NCI-H524 (cell line): ENCODE data around the gene UBA52.
"Not testable (repeated sequence)": the region's sequence is repeated elsewhere in the genome, so short reads cannot be mapped to it uniquely, and the experiment has no call there.

Experiments used
- DNase-seq, 2 experiments: peaks; one replicate each; lab custom pipeline; 2025; lab: John Stamatoyannopoulos, UW

UBA52 gene

DNA sequence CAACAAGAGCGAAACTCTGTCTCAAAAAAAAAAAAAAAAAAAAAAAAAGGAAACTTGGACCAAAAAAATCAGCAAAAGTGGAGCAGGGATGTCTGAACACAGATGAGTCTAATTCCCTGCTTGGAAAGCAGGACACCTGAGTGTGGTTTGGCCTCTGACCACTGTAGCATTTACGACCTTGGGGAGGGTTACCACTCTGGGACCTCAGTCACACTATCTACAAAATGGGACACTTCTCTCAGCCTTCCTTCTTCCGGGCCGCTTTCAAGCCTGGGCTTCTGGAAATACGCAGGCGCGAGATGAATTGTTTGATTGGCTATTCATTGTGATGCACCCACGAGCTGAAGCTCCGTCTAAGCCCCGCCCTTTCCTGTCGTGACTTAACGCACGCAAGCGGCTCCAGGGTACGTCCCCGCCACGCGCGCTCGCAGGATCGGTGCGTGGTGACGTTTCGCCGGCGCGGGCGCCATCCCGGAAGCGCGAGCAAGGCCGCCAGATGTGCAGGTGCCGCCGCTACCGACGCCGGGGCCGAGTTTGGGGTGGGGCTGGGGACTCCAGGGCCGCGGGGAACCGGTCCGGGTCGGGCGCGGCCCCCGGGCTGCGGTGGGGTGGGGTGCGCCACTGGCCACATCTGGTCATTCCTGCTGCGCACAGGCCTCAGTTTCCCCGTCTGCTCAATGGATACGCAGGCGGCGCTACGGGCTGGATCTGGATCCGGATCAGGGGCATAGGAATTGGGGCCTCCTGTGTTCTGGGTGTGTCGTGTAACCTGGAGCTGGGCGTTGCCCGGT is 14.1 kb upstream of the UBA52 start, which contains the start of gene KXD1:
Gene KXD1, plus strand, starts transcription at position 460 of the 791 bp plus-strand sequence. CDS start 4,187 bp downstream, outside the sequence.
- DNase-seq: peak; percentile 97 to 99

DNA sequence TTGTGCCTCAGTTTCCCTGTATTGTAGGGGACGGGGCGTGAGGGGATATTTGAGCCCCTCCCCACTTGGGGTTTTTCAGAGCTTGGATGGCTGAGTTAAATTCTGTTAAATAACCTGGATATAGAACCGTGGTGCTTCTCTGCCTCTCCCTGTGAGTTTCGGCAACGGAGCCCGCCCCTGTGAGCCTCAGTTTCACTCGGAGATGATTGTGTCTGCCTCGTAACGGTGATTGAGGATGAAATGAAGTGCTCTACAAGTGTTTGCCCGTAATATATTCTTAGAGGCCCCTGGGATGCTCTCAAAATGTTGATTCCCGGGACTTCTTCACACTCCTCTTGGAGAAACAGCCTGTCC is 13.5 kb upstream of the UBA52 start:
- DNase-seq: peak in 1 of 2 experiments; percentile 4

DNA sequence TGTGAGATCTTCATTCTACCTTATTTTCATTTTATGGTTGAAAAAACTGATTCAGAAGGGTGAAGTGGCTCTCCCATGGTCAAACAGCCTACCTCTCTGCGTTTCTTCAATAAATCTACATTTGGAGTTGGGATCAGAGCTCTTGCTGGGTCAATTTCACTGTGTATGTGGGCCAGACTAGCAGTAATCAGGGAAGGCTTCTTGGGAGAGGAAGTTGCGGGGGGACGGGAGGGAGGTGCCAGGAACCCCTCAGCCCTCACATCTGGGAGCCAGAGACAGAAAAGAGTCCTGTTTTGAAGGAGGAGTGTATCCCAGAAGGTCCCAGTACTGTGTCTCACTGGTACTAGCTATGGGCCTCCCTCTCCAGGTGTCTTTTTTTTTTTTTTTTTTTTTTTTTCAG is 13.1 kb upstream of the UBA52 start:
- no peak for DNase-seq

DNA sequence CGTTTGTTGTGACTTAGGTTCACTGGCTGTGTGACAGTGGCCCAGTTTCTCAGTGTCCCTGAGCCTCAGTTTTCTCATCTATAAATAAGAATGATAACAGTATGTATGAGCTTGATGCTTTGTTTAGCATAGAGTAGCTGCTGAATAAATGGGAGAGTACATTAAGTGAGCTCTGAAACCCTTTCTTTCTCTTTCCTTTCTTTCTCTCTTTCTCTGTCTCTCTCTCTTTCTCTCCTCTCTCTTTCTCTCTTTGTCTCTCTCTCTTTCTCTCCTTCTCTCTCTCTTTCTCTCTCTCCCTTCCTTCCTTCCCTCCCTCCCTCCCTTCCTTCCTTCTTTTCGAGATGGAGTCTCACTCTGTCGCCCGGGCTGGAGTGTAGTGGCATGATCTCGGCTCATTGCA is 12.0 kb upstream of the UBA52 start:
- DNase-seq: no peak

DNA sequence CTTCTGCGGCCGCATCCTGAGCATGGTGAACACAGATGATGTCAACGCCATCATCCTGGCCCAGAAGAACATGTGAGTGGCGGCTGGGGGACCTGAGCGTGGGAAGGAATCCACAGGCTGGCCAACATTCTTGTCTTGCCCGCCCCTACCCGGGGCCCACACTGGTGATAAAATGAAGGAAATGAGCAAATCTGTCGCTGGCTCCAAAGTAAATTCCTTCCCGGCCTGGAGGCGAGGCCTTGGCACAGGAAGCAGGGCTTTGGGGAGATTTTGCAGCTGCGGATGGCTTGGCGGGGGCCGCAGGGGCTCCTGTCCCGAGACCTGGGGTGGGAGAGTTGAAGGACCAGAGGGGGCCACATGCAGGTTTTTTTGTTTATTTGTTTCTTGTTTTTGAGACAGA is 9.6 kb upstream of the UBA52 start:
- DNase-seq: no peak

DNA sequence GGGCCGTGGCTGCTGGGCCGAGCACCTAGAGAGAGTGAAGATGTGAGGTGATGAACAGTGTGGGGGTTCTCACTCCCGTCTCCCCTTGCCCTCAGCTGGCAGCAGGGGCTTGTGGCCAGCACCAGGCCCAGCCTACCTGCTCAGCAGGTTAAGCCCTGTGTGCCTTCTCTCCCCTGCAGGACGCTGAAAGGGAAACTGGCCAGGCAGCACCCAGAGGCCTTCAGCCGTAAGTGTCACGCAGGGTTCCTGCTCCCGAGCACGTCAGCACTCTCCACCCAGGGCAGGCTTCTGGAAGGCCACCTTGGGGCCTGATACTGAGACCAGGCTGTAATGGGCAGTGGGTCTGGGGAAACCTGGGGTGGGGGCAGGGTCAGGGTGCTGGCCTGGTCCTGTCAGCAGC is 4.7 kb upstream of the UBA52 start:
- no peak for DNase-seq

DNA sequence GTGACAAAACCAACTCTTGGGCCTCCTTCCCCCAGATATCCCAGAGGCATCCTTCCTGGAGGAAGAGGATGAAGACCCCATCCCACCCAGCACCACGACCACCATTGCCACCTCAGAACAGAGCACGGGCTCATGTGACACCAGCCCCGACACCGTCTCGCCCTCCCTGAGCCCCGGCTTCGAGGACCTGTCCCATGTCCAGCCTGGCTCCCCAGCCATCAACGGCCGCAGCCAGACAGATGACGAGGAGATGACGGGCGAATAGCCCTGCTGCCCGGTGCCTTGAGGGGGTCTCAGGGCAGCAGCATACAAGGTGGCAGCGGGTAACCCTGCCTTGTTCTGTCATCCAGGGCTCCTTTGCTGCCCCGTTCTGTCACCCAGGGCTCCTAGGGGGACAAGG is 3.3 kb upstream of the UBA52 start:
- no peak for DNase-seq

DNA sequence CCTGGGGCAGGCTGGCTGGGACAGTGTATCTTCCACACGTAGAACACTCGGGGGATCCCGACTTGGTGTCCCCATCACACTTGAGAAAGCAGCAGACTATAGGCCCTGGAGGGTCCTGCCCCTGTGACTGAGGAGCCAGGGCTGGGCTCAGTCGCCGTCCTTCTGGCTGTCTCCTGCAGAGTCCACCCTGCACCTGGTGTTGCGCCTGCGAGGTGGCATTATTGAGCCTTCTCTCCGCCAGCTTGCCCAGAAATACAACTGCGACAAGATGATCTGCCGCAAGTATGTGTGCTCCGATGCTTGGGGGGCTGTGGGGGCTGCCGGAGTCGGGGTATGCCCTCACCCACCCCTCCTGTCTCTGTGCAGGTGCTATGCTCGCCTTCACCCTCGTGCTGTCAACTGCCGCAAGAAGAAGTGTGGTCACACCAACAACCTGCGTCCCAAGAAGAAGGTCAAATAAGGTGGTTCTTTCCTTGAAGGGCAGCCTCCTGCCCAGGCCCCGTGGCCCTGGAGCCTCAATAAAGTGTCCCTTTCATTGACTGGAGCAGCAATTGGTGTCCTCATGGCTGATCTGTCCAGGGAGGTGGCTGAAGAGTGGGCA is 3.1 kb downstream of the UBA52 start:
- no peak for DNase-seq

DNA sequence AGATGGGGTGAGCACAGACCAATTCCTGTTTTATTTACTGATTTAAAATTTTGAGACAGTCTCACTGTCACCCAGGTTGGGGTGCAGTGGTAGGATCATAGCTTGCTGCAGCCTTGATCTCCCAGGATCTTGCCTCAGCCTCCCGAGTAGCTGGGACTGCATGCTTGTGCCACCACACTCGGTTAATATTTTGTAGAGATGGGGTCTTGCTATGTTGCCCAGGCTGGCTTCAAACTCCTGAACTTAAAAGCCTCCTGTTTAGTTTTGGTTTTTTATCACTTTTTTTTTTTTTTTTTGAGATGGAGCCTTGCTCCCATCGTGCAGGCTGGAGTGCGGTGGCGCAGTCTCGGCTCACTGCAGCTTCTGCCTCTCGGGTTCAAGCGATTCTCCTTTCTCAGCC is 4.7 kb downstream of the UBA52 start:
- DNase-seq: no peak

DNA sequence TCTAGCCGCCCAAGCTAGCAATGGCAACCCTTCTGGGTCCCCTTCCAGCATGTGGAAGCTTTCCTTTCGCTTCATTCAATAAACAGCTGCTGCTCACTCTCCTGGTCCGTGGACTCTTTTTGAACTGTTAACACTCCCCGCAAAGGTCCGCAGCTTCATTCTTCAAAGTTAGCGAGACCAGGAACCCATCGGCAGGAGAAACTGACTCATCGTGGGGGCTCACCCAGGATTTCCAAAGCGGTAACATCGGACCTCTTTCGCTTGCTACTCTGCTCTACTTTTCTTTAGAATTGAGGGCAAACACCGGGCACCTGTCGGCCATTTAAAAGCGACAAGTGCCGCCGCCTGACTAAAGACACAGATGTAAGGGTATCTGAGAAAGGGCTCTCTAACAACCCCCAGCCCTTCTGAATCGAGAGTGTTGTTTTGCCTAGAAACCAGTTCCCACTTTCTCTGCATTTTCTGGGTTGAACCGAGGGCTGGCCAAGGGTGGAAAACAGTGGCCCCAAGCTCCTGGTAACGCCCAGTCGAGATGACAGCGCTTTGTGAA is 5.8 kb downstream of the UBA52 start:
- no peak for DNase-seq

DNA sequence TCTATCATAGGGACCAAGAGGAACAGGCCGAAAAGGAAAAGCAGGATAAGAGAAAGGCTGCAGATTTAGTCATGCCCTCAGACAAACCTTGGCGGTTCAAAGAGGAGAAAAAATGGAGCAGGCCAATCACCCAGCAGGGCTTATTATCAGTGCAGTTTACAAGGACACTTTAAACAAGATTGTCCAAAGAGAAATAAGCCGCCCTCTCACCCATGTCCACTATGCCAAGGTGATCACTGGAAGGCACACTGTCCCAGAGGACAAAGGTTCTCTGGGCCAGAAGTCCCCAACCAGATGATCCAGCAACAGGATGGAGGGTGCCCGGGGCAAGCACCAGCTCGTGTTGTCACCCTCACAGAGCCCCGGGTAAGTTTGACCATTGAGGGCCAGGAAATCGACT is 8.7 kb downstream of the UBA52 start:
- no peak for DNase-seq

DNA sequence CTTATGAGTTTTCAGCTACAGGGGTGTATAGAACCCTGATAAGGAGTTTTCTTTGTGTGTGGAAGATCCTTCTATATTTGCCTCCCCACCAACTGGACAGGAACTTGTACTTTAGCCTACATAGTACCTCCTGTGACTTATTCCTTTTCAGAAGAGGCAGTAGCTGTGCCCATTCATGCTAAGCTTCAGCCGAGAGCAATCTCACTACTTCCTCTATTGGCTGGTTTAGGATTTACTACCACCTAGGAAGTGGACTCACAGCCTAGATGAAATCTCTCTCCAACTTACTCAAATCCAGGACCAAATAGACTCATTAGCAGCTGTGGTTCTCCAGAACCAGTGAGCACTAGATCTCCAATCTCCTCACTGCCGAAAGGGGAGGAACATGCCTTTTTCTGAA is 14.6 kb downstream of the UBA52 start:
- no peak for DNase-seq

DNA sequence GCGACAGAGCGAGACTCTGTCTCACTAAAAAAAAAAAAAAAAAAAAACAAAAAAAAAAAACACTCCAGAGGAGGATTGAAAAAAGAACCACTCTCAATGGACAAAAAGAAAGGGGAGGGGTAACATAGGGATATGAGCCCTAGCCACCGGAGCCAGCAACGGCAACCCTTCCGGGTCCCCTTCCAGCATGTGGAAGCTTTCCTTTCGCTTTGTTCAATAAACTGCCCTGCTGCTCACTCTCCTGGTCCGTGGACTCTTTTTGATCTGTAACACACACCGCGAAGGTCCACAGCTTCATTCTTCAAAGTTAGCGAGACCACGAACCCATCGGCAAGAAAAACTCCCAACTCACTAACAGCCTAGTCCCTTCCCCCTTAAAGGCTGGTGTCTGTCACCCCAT is 15.9 kb downstream of the UBA52 start:
- DNase-seq: no peak

DNA sequence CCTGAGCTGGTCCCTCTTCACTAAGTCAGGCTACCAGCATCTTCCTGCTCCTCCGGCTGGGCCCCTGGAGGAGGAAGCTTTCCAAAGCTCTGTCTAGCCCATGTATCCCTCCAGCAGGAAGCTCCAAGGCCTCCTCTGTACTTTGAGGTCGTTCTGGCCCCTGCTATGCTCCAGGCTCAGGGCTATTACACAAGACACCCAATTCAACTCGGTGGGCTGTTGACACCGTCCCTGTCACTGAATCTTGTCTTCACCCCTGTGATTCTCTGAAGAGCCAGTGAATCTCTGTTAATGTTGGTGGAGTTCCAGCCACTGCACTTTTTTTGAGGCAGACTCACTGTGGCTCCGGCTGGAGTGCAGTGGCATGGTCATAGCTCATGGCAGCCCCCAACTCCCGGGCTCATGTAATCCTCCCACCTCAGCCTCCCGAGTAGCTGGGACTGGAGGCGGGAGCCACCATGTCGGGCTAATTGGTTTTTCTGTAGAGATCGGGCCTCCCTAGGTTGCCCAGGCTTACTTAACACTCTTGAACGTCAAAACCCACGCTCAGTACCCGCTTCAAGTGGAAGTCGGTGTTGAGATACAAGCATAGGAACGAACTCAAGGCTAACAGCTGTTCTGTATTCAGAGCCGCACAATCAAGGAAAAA is 16.4 kb downstream of the UBA52 start:
- DNase-seq: no peak

DNA sequence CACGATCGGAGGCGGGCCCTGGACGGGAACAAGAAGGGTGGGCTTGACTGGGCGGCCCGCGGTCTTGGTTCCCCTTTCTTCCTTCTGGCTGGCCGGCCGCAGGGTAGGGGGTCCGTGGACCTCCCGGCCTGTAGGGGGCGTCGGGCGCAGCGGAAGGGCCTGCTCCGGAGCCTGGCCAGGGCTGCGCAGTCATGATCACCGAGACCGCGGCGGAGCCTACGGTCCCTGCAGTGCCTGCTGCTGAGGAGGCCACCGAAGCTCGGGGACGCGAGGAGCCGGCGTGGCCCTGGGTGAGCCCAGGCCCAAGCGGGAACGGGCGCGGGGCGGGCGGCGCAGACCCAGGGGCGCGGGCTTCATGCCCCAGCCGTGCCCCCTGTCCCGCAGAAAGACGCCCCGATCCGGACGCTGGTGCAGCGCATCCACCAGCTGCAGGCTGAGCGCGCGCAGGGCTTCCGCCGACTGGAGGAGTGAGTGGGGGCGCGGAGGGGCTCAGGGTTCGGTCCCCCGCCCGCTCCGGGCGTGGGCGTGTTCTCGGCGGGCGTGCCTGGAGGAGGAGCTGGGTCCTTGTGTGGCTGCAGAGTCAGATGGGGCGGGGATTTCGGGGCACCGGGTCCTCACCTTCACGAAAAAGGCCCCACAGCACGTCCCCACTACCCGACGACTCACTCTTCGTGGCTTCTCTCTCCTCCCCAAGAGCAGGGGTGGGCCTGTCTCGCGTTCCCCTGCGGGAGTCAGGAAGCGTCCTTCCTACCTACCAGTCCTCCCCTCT is 17.1 kb downstream of the UBA52 start, which contains the start of gene REX1BD:
Gene REX1BD, plus strand, starts transcription at position 188 of the 769 bp plus-strand sequence. Its CDS starts 4 bp downstream, at position 192.
- peak; percentile 87 for DNase-seq

DNA sequence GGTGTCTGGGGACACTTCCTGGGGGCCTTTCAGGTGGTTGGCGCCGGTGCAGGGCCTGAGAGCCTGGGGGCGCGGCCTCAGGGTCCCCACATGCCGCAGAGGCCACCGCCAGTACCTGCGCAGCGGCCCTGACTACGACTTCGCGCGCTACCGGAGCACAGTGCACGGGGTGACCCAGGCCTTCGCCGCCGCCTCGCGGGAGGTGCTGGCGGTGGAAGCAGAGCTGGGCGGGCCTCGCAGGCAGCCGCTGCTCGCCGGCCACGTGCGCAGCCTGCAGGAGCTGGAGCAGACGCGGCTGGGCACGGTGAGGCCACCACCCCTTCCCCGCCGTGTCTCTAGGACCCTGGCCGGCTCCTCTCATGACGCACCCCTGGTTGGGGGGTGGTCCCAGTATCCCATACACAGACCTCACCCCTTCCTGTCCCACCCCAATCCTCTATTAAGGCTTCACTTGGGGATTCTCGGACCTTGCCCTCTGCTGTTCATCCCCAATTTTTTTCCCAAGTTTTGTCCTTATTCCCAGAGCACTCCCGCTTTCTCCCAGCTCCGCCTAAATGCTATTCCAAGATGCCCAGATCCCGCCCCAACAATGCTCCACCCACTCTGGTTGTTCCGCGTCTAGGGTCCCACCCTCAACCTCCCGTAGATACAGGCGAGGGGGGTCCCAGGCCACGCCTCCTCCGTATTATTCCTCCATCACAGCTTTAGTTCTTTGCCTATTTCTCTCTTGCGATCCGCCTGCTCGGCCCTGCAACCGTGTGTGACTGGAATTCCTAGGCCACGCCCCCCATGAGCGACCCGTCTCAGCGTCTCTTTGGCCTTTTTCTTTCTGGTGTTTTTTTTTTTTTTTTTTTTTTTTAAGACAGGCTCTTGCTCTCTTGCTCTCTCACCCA is 18.0 kb downstream of the UBA52 start:
- DNase-seq: peak in 1 of 2 experiments; percentile 65

DNA sequence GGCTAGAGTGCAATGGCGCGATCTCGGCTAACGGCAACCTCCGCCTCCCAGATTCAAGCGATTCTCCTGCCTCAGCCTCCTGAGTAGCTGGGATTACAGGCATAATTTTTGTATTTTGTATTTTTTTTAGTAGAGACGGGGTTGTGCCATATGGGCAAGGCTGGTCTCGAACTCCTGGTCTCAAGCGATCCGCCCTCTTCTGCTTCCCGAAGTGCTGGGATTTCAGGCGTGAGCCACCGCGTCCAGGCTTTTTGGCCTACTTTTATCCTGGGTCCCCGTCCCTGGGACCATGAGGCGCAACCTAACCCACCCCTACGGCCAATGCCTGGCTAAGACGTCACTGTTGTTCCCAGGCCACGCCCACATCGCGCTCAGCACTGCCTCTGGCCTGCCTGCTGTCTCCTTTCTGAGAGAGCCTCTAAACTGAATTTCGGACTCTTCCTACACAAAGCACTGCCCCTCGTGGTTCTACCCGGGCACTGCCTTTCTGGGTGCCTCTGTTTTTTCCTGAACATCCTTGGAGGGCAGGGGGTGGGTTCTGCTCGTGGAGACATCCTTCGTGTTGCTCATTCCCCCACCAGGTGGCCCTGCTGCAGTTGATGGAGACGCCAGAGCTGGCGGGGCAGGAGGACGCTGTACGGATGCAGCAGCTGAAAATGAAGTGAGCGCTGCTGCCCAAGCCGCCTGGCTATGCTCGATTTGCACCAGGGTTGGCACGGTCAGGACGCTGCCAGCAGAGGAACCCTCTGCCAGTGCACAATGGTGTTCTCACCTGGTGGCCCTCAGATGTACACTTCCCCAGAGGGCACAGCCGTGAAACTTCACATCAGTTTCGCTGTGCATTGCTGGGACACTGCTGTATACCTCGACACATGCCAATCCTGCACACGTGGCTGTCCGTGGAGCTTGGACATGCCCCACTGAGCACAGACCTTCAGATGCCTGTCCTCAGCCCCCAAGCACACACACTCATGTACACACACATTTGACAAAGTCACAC is 18.9 kb downstream of the UBA52 start:
- DNase-seq: peak; percentile 40 to 49

DNA sequence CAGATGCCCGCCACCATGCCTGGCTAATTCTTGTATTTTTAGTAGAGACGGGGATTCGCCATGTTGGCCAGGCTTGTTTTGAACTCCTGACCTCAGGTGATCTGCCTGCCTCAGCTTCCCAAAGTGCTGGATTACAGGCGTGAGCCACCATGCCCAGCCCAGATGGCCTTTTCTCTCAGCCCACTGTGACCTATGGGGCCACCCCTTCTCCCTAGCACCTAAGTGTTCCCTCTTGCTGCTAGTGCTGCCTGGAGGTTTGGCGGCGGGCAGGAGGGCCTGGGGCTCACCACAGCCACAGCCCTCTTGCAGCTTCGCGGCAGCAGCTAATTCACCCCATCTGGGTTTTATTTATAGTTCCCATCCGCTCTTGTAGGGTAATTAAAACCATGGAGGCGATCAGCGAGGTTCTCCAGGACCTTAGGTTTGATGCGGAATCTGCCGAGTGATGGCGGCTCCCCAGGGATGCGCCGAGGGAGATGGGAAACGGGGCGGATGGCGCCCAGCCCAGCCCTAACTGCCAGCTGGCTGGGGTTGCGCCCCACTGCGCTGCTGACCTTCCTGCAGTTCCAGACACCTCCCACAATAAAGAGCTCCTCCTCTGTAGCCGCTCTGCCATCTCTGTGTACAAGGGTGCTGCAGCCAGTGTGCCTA is 20.2 kb downstream of the UBA52 start:
- no peak for DNase-seq

DNA sequence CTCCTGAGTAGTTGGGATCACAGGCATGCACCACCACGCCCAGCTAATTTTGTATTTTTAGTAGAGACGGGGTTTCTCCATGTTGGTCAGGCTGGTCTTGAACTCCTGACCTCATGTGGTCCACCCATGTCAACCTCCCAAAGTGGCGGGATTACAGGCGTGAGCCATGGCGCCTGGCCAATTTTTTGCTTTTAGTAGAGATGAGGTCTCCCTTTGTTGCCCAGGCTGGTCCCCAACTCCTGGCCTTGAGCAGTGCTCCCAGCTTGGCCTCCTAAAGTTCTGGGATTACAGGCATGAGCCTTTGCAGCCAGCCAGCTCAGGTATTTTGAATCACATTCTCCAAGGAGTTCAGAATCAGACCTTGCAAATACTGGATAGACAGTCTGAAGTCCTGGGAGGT is 21.1 kb downstream of the UBA52 start:
- DNase-seq: not testable (repeated sequence)
